Epidermal melanocyte (primary cell): ENCODE measurements around the gene COLGALT1.

ENCODE experiments used
- DNase-seq: peaks from one replicate; pipeline ENCODE4 v3.0.0; 2011; ENCODE audit warnings: low spot score; ENCODE audit not compliant: insufficient read length

Gene COLGALT1

GRCh38 chr19:17620696-17621095 is 65.2 kb downstream of the COLGALT1 start:
- no peak for DNase-seq

- DNase-seq = no peak
These were observed 67.9 kb downstream of the COLGALT1 start for GRCh38 chr19:17623224-17623935.

GRCh38 chr19:17624314-17624991 is 69.0 kb downstream of the COLGALT1 start:
- DNase-seq = no peak

GRCh38 chr19:17625043-17625442 is 69.6 kb downstream of the COLGALT1 start:
- no peak for DNase-seq

- no peak for DNase-seq
These were observed 70.5 kb downstream of the COLGALT1 start for GRCh38 chr19:17625980-17626379.

- DNase-seq = no peak
These were observed 71.1 kb downstream of the COLGALT1 start for GRCh38 chr19:17626456-17627015.

- DNase-seq = no peak
These were observed 71.7 kb downstream of the COLGALT1 start for GRCh38 chr19:17627161-17627560.

- no peak for DNase-seq
These were observed 72.5 kb downstream of the COLGALT1 start for GRCh38 chr19:17627921-17628320.

- DNase-seq = no peak
These were observed 74.3 kb downstream of the COLGALT1 start for GRCh38 chr19:17629760-17630159.

GRCh38 chr19:17632577-17632976 is 77.1 kb downstream of the COLGALT1 start:
- no peak for DNase-seq
